Esophagus muscularis mucosa (tissue), 4 donors: Measurements from ENCODE around the gene JPH4. TPM values are rescaled to one million over a fixed set of nuclear protein-coding genes. Genes with fewer than 3 reads are reported as not detected.

ENCODE experiments used
- DNase-seq: peaks from one replicate; pipeline ENCODE4 v3.0.0-alpha.2; 2017; ENCODE audit errors: extremely low spot score
- H3K27ac ChIP-seq, 4 donors: fragments of 200-600 bp; sonication (generic); replicated peaks in 1 of 4; 1 replicate in 3 of 4; 2 replicates in 1 of 4; pipeline ENCODE4 v1.5.1; 2016 to 2019; ENCODE audit warnings: mild to moderate bottlenecking in 1 of 4
- H3K27me3 ChIP-seq, 4 donors: fragments of 200-600 bp; sonication (generic); one replicate each; pipeline versions ENCODE4 v1.5.1 to v1.6.0; 2016 to 2019
- H3K36me3 ChIP-seq, 4 donors: fragments of 200-600 bp; sonication (generic); one replicate each; pipeline ENCODE4 v1.5.1; 2016 to 2019
- H3K4me1 ChIP-seq, 4 donors: fragments of 200-600 bp; sonication (generic); one replicate each; pipeline ENCODE4 v1.5.1; 2016 to 2019
- H3K4me3 ChIP-seq, 4 donors: fragments of 200-600 bp; sonication (generic); 1 replicate in 2 of 4; 2 replicates in 2 of 4; pipeline ENCODE4 v1.5.1; 2016 to 2019; ENCODE audit warnings: mild to moderate bottlenecking in 4 of 4, moderate library complexity in 1 of 4
- H3K9me3 ChIP-seq, 4 donors: fragments of 200-600 bp; sonication (generic); 1 replicate in 3 of 4; 2 replicates in 1 of 4; pipeline ENCODE4 v1.5.1; 2016 to 2019
- EP300 ChIP-seq: sonication (generic); formaldehyde crosslinking; IDR thresholded peaks from one replicate; pipeline ENCODE4 v1.6.1; 2017; ENCODE audit warnings: antibody characterized with exemption
- POLR2A ChIP-seq: fragments of 450-650 bp; IDR thresholded peaks from one replicate; pipeline ENCODE4 v1.6.1; 2017; ENCODE audit warnings: antibody characterized with exemption, moderate library complexity, mild to moderate bottlenecking, low read depth
- POLR2AphosphoS5 ChIP-seq, 2 donors: sonication (generic); formaldehyde crosslinking; IDR thresholded peaks; one replicate each; pipeline ENCODE4 v1.6.1; 2017; ENCODE audit warnings: antibody characterized with exemption in 2 of 2
- WGBS: methylation state at CpG from one replicate; pipeline ENCODE4 v1.1.5; 2018; 5-methylcytosine and 5-hydroxymethylcytosine counted together
- intact Hi-C: fragments of 100-400 bp; cut with DNase I; formaldehyde crosslinking; loops from one replicate; pipeline ENCODE4 v1.15.1; 2023
- total RNA-seq, 4 donors: library from RNA; depleted of rRNA; stranded (reverse); fragments of >200 nt; gene quantifications; one replicate each; pipeline versions ENCODE4 v1.1.0 to v1.2.1, GENCODE V29; 2016
- TF ChIP-seq, protein P1 (sequence below), 3 experiments: fragments of 200-600 bp in 2 of 3; fragments of 450-650 bp in 1 of 3; sonication (generic) in 2 of 3; IDR thresholded peaks; one replicate each; pipeline ENCODE4 v1.5.1; 2017 to 2019; ENCODE audit warnings: antibody characterized with exemption in 3 of 3, mild to moderate bottlenecking in 2 of 3, moderate library complexity in 1 of 3

Gene JPH4
- total RNA-seq, 4 donors from 2014 or later = 0.83 to 2.8 (median 2.0) TPM

DNA sequence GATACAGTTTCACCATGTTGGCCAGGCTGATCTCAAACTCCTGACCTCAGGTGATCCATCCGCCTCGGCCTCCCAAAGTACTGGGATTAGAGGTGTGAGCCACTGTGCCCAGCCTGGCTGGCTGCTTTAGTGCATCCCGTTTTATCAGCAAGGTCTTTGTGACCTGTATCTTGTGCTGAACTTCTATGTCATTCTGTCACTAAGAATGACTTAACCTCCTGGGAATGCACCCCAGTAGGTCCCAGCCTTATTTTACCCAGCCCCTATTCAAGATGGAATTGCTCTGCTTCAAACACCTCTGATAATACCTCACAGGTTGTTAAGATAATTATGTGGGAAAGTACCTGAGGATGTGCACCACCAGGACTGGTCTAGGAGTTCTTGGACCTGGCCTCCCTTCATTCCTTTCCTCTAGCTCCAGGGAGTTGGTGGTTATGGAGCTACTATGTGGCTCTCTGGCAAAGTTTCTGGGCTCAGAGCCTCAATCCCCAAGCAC, 26.1 kb upstream of the JPH4 start:
- no peak overlapping the region for H3K4me3 ChIP-seq
- H3K27ac ChIP-seq = no peak overlapping the region
- H3K36me3 ChIP-seq = no peaks in the 10 kb centered on the region
- 82% methylated on average over 3 of the region's 3 CpGs for WGBS
- TF ChIP-seq EP300 (no peak), POLR2AphosphoS5 (IDR thresholded peaks at IDR 0.05) (no peak), POLR2A (no peak)
- TF ChIP-seq, protein P1, sequence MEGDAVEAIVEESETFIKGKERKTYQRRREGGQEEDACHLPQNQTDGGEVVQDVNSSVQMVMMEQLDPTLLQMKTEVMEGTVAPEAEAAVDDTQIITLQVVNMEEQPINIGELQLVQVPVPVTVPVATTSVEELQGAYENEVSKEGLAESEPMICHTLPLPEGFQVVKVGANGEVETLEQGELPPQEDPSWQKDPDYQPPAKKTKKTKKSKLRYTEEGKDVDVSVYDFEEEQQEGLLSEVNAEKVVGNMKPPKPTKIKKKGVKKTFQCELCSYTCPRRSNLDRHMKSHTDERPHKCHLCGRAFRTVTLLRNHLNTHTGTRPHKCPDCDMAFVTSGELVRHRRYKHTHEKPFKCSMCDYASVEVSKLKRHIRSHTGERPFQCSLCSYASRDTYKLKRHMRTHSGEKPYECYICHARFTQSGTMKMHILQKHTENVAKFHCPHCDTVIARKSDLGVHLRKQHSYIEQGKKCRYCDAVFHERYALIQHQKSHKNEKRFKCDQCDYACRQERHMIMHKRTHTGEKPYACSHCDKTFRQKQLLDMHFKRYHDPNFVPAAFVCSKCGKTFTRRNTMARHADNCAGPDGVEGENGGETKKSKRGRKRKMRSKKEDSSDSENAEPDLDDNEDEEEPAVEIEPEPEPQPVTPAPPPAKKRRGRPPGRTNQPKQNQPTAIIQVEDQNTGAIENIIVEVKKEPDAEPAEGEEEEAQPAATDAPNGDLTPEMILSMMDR (IDR thresholded peaks at IDR 0.05) = no peak
- intact Hi-C loops = no loop called here
- H3K4me1 ChIP-seq = no peaks in the 10 kb centered on the region
- H3K9me3 ChIP-seq = no peaks in the 10 kb centered on the region
- peaks cover 0 to 5% (median 0%) of the 10 kb centered on the region in 4 donors for H3K27me3 ChIP-seq
- DNase-seq = no peak

DNA sequence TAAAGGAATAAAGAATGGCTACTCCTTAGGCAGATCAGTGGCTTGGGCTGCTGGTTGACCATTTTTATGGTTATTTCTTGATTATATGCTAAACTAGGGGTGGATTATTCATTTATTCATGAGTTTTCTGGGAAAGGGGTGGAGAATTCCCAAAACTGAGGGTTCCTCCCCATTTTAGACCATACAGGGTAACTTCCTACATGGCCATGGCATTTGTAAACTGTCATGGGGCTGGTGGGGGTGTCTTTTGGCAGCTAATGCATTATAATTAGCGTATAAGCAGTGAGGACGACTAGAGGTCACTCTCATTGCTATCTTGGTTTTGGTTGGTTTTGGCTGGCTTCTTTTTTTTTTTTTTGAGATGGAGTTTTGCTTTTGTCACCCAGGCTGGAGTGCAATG, 25.6 kb upstream of the JPH4 start:
- no peak overlapping the region for H3K4me3 ChIP-seq
- H3K27ac ChIP-seq = no peak overlapping the region
- no peaks in the 10 kb centered on the region for H3K4me1 ChIP-seq
- 91% methylated on average over 2 of the region's 2 CpGs for WGBS
- H3K36me3 ChIP-seq = no peaks in the 10 kb centered on the region
- TF ChIP-seq POLR2A = no peak
- TF ChIP-seq POLR2AphosphoS5 (IDR thresholded peaks at IDR 0.05) = no peak
- TF ChIP-seq EP300 = no peak
- TF ChIP-seq, protein P1 (IDR thresholded peaks at IDR 0.05) = no peak
- intact Hi-C loops = no loop called here
- DNase-seq = no peak
- no peaks in the 10 kb centered on the region for H3K27me3 ChIP-seq
- no peaks in the 10 kb centered on the region for H3K9me3 ChIP-seq

DNA sequence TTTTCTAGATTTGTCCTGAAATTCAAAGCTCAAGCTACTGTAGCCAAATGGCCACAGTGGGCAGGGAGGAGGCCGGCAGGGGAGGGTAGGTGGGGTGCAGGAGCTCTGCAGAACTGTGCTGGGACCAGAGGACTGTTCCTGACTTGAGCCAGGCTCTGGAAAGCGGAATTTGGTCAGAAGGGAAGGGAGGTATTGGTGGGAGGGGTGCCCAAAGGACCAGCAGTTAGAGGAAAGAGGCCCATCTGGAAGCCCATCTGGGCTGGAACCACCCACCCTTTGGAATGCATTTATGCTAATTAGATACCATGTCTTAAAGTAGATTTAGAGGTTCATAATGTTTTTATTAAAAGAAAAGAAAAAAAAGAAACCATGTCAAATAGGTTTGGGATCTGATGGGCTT, 24.5 kb upstream of the JPH4 start:
- no peaks in the 10 kb centered on the region for H3K4me1 ChIP-seq
- 77% methylated on average over 2 of the region's 2 CpGs for WGBS
- no peaks in the 10 kb centered on the region for H3K27me3 ChIP-seq
- intact Hi-C loops = no loop called here
- H3K9me3 ChIP-seq = no peaks in the 10 kb centered on the region
- H3K4me3 ChIP-seq = no peak overlapping the region
- TF ChIP-seq EP300 (no peak), POLR2AphosphoS5 (IDR thresholded peaks at IDR 0.05) (no peak), POLR2A (no peak)
- TF ChIP-seq, protein P1 (IDR thresholded peaks at IDR 0.05) = no peak
- no peaks in the 10 kb centered on the region for H3K36me3 ChIP-seq
- no peak overlapping the region for H3K27ac ChIP-seq
- no peak for DNase-seq

DNA sequence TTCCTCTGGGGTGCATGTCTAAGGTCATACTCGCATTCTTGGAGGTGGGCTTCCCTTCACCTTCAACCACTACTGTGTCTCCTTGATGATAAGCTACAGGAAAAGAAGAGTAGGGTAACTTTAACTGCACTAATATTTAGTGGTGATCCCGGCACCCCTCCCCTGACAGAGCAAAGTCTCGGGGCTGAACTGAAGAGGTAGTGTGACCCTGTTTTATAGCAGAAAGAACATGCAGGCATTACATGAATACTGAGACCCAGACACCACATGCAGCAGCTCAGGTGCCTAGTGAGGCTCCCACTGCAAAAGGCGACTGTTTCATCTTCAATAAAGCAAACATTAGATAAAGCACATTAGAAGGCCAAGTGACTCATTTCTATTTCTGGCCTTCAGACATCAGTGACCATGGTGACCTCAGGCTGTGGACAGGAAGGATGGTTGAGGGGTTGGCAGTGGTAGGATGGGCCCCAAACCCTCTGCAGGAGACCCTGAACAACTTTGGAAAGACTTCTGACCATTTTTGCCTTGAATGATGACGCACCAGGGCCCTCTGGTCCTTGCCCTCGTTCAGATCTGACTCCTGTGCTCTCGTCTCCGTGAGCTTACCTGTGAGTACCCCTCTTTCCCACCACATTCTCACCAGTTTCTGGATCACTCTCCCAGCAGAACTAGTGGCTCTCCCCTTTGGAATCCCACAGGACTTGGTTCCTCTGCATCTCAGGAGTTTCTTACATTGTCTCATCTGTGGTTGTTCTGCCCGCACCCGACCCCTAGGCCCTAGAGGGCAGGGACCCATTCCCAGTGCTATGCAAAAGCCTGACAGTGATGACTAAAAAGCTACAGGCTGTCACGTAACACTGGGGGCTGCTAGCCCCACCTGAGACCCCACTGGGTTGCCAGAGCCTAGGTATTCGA, 23.8 kb upstream of the JPH4 start:
- no peaks in the 10 kb centered on the region for H3K4me1 ChIP-seq
- no peak overlapping the region for H3K4me3 ChIP-seq
- no peaks in the 10 kb centered on the region for H3K27me3 ChIP-seq
- WGBS = 90% methylated on average over 12 of the region's 12 CpGs
- H3K9me3 ChIP-seq = no peaks in the 10 kb centered on the region
- TF ChIP-seq EP300 (no peak), POLR2AphosphoS5 (IDR thresholded peaks at IDR 0.05) (no peak), POLR2A (no peak)
- TF ChIP-seq, protein P1 (IDR thresholded peaks at IDR 0.05) = no peak
- no peak for DNase-seq
- intact Hi-C loops = no loop called here
- H3K27ac ChIP-seq = no peak overlapping the region
- no peaks in the 10 kb centered on the region for H3K36me3 ChIP-seq
